Neural progenitor cell (in vitro differentiated cells): ENCODE results near the gene ZBTB46.

Experiments
- EZH2 ChIP-seq: fragments of 200-600 bp; sonication (generic); IDR thresholded peaks from 2 replicates; pipeline ENCODE4 v1.6.1; 2017; ENCODE audit warnings: antibody characterized with exemption, mild to moderate bottlenecking, moderate library complexity
- EZH2phosphoT487 ChIP-seq: fragments of 200-600 bp; sonication (generic); IDR thresholded peaks from 2 replicates; pipeline ENCODE4 v1.6.1; 2017; ENCODE audit warnings: antibody characterized with exemption
- TF ChIP-seq, protein P1 (sequence below): fragments of 200-600 bp; sonication (generic); IDR thresholded peaks from 2 replicates; pipeline ENCODE4 v1.5.1; 2017; ENCODE audit warnings: antibody characterized with exemption, mild to moderate bottlenecking

DNA sequence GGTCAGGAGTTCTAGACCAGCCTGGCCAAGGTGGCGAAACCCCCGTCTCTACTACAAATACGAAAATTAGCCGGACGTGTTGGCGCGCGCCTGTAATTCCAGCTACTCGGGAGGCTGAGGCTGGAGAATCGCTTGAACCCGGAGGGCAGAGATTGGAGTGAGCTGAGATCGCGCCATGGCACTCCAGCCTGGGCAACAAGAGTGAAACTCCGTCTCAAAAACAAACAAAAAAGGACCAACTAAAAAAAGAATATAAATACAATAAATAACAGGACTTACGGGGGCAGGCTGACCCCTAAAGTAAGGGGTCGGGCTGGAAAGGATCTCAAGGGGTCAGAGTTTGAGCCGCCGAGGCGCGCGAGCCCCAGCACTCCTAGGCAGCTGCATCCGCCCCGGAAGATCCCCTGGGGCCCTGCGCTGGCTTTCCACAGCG is 33.5 kb upstream of the ZBTB46 start:
- TF ChIP-seq, protein P1, sequence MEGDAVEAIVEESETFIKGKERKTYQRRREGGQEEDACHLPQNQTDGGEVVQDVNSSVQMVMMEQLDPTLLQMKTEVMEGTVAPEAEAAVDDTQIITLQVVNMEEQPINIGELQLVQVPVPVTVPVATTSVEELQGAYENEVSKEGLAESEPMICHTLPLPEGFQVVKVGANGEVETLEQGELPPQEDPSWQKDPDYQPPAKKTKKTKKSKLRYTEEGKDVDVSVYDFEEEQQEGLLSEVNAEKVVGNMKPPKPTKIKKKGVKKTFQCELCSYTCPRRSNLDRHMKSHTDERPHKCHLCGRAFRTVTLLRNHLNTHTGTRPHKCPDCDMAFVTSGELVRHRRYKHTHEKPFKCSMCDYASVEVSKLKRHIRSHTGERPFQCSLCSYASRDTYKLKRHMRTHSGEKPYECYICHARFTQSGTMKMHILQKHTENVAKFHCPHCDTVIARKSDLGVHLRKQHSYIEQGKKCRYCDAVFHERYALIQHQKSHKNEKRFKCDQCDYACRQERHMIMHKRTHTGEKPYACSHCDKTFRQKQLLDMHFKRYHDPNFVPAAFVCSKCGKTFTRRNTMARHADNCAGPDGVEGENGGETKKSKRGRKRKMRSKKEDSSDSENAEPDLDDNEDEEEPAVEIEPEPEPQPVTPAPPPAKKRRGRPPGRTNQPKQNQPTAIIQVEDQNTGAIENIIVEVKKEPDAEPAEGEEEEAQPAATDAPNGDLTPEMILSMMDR: no peak
- TF ChIP-seq EZH2: no peak
- TF ChIP-seq EZH2phosphoT487: no peak
